Prostate gland (tissue), 2 donors: Measurements from ENCODE around the gene SBF1.

Experiments used
- POLR2A ChIP-seq: fragments of 450-650 bp; IDR thresholded peaks from one replicate; pipeline ENCODE4 v1.6.1; 2016; ENCODE audit warnings: antibody characterized with exemption, mild to moderate bottlenecking
- POLR2AphosphoS5 ChIP-seq: sonication (generic); formaldehyde crosslinking; IDR thresholded peaks from one replicate; pipeline ENCODE4 v1.6.1; 2017; ENCODE audit warnings: antibody characterized with exemption
- TF ChIP-seq, protein P1 (sequence below), 4 experiments: fragments of 200-600 bp in 2 of 4; fragments of 450-650 bp in 2 of 4; sonication (generic) in 2 of 4; IDR thresholded peaks; 1 replicate in 3 of 4; 2 replicates in 1 of 4; pipeline ENCODE4 v1.5.1; 2016 to 2019; ENCODE audit warnings: antibody characterized with exemption in 4 of 4, mild to moderate bottlenecking in 2 of 4, moderate library complexity in 2 of 4

DNA sequence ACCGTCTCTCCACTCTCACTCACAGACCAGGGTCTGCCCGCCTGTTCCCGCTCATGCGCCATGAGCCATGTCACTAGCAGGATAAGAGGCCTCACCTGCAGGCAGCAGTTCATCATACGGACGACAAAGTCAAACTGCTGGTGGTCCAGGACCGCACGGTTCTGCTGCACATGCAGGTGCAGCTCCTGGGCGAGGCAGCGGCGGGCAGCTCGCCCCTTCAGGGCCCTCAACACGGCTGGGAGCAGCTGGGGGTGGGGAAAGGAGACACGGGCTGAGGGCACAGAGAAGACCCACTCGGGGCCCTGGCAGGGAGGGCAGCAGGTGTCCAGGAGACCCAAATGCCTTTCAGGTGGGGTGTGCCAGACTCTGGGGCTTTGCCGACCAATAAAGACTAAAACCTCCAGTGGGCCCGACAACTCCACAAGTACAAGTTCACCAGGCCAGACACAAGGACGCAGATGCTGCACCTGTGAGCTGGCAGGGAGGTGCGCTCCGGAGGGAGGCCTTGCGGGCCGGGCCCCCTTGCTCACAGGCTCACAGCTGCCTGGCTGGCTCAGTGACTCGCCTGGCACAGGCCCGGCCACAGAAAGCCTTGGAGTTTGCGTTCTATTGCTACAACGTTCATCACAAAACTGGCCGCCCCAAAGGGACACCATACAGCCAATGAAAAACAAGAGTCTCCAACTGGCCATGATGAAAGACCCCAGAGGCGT is 11.5 kb downstream of the SBF1 start:
- TF ChIP-seq, protein P1, sequence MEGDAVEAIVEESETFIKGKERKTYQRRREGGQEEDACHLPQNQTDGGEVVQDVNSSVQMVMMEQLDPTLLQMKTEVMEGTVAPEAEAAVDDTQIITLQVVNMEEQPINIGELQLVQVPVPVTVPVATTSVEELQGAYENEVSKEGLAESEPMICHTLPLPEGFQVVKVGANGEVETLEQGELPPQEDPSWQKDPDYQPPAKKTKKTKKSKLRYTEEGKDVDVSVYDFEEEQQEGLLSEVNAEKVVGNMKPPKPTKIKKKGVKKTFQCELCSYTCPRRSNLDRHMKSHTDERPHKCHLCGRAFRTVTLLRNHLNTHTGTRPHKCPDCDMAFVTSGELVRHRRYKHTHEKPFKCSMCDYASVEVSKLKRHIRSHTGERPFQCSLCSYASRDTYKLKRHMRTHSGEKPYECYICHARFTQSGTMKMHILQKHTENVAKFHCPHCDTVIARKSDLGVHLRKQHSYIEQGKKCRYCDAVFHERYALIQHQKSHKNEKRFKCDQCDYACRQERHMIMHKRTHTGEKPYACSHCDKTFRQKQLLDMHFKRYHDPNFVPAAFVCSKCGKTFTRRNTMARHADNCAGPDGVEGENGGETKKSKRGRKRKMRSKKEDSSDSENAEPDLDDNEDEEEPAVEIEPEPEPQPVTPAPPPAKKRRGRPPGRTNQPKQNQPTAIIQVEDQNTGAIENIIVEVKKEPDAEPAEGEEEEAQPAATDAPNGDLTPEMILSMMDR (IDR thresholded peaks at IDR 0.05), result no peak
- no peak for TF ChIP-seq POLR2AphosphoS5
- TF ChIP-seq POLR2A, result no peak
